MCF 10A (cell line): ENCODE data around the gene PLD1. TPM values are rescaled to one million over a fixed set of nuclear protein-coding genes. Genes with fewer than 3 reads are reported as not detected.

Source experiments
- BruUV-seq: library from RNA; stranded (reverse); fragments of 400-500 nt; replicated peaks from 2 replicates; lab custom pipeline; 2021; lab: Mats Ljungman, UMichigan
- CTCF ChIA-PET: fragments of 300-600 bp; sonication (Branson Sonifier 250); formaldehyde crosslinking; extraction: SDS; loops from one replicate; lab custom pipeline; 2021; ENCODE audit warnings: antibody characterized with exemption, inconsistent platforms; lab: Yijun Ruan, JAX
- POLR2A ChIA-PET: fragments of 300-600, 350-650 bp; sonication (Branson Sonifier 250); formaldehyde crosslinking; extraction: SDS; loops from one replicate; lab custom pipeline; 2020; ENCODE audit warnings: antibody characterized with exemption, inconsistent platforms; lab: Yijun Ruan, JAX
- DNase-seq: peaks from one replicate; pipeline ENCODE4 v3.0.0-alpha.2; 2018; ENCODE audit not compliant: unreplicated experiment
- H3K27ac Mint-ChIP-seq: one replicate; pipeline ENCODE4 v1.8.0; 2022; ENCODE audit warnings: mild to moderate bottlenecking, low read depth, mixed read lengths; ENCODE audit not compliant: unreplicated experiment
- H3K27me3 Mint-ChIP-seq: one replicate; pipeline ENCODE4 v1.8.0; 2022; ENCODE audit warnings: mixed read lengths; ENCODE audit not compliant: insufficient read depth, unreplicated experiment
- H3K36me3 Mint-ChIP-seq: one replicate; pipeline ENCODE4 v1.8.0; 2022; ENCODE audit warnings: mild to moderate bottlenecking, moderate library complexity, mixed read lengths; ENCODE audit not compliant: insufficient read depth, unreplicated experiment
- H3K4me1 Mint-ChIP-seq: one replicate; pipeline ENCODE4 v1.8.0; 2022; ENCODE audit warnings: mixed read lengths; ENCODE audit not compliant: insufficient read depth, unreplicated experiment
- H3K4me3 Mint-ChIP-seq: one replicate; pipeline ENCODE4 v1.8.0; 2022; ENCODE audit warnings: mild to moderate bottlenecking, moderate library complexity, mixed read lengths; ENCODE audit not compliant: unreplicated experiment
- H3K9me3 Mint-ChIP-seq: one replicate; pipeline ENCODE4 v1.8.0; 2022; ENCODE audit warnings: mixed read lengths; ENCODE audit not compliant: unreplicated experiment
- CTCF ChIP-seq: fragments of 200-600 bp; IDR thresholded peaks from one replicate; pipeline ENCODE4 v1.8.0; 2022; ENCODE audit warnings: antibody characterized with exemption, mild to moderate bottlenecking; ENCODE audit not compliant: unreplicated experiment
- intact Hi-C: fragments of 100-400 bp; cut with micrococcal nuclease; formaldehyde crosslinking; loops from 2 replicates; pipeline ENCODE4 v1.14.1; 2022
- total RNA-seq: library from RNA; stranded (reverse); gene quantifications from 2 replicates; pipeline ENCODE4 v1.2.3, GENCODE V29; 2022

The PLD1 gene
- total RNA-seq, 1 experiment from 2014 or later: 8.0 TPM

GRCh38 chr3:171663805-171664204, 146.5 kb downstream of the PLD1 start:
- DNase-seq: no peak
- Mint-ChIP-seq H3K27ac (no peak overlapping the region), H3K4me1 (no peaks in the 10 kb centered on the region), H3K27me3 (no peaks in the 10 kb centered on the region), H3K9me3 (no peaks in the 10 kb centered on the region), H3K36me3 (peaks cover 10% of the 10 kb centered on the region), H3K4me3 (no peak overlapping the region)
- intact Hi-C loops: no loop called here
- no peak for TF ChIP-seq CTCF
- CTCF ChIA-PET: no interaction called here
- POLR2A ChIA-PET: interaction anchor here (0.7 kb wide), 1 partner anchor 81 kb away, joined by 3 read pairs; no protein-coding TSS in a partner anchor
- no TSS peak for BruUV-seq

GRCh38 chr3:171661484-171661883, 148.8 kb downstream of the PLD1 start:
- DNase-seq: no peak
- Mint-ChIP-seq H3K9me3 (no peaks in the 10 kb centered on the region), H3K4me3 (no peak overlapping the region), H3K27me3 (no peaks in the 10 kb centered on the region), H3K27ac (no peak overlapping the region), H3K4me1 (no peaks in the 10 kb centered on the region), H3K36me3 (peaks cover 10% of the 10 kb centered on the region)
- no TSS peak for BruUV-seq
- intact Hi-C loops: no loop called here
- CTCF ChIA-PET: no interaction called here
- TF ChIP-seq CTCF: no peak
- POLR2A ChIA-PET: no interaction called here

GRCh38 chr3:171660188-171660587, 150.1 kb downstream of the PLD1 start:
- TF ChIP-seq CTCF: no peak
- Mint-ChIP-seq H3K27me3 (no peaks in the 10 kb centered on the region), H3K4me1 (no peaks in the 10 kb centered on the region), H3K27ac (no peak overlapping the region), H3K9me3 (no peaks in the 10 kb centered on the region), H3K36me3 (peaks cover 10% of the 10 kb centered on the region), H3K4me3 (no peak overlapping the region)
- no peak for DNase-seq
- CTCF ChIA-PET: interaction anchor here (0.9 kb wide), 1 partner anchor 12 kb away, joined by 3 read pairs; no protein-coding TSS in a partner anchor
- intact Hi-C loops: no loop called here
- BruUV-seq: no TSS peak
- POLR2A ChIA-PET: interaction anchor here (0.7 kb wide), 1 partner anchor 117 kb away, joined by 3 read pairs; no protein-coding TSS in a partner anchor

GRCh38 chr3:171658841-171659240, 151.4 kb downstream of the PLD1 start:
- Mint-ChIP-seq H3K4me3 (no peak overlapping the region), H3K27me3 (no peaks in the 10 kb centered on the region), H3K4me1 (peaks cover 8% of the 10 kb centered on the region), H3K9me3 (no peaks in the 10 kb centered on the region), H3K27ac (no peak overlapping the region), H3K36me3 (peaks cover 10% of the 10 kb centered on the region)
- DNase-seq: no peak
- ChIA-PET POLR2A (interaction anchor here (0.6 kb wide), 1 partner anchor 589 kb away, joined by 3 read pairs; no protein-coding TSS in a partner anchor), CTCF (interaction anchor here (0.6 to 0.7 kb wide), 2 partner anchors 86 to 634 kb away, joined by 3 to 5 read pairs; no protein-coding TSS in a partner anchor)
- intact Hi-C loops: no loop called here
- BruUV-seq: no TSS peak
- TF ChIP-seq CTCF: no peak
